ENCODE results near the gene CARS1. TPM values are rescaled to one million over a fixed set of nuclear protein-coding genes. Genes with fewer than 3 reads are reported as not detected.

The CARS1 gene
- polyA plus RNA-seq (ENCODE audit: insufficient read length): 21.3 TPM

DNA sequence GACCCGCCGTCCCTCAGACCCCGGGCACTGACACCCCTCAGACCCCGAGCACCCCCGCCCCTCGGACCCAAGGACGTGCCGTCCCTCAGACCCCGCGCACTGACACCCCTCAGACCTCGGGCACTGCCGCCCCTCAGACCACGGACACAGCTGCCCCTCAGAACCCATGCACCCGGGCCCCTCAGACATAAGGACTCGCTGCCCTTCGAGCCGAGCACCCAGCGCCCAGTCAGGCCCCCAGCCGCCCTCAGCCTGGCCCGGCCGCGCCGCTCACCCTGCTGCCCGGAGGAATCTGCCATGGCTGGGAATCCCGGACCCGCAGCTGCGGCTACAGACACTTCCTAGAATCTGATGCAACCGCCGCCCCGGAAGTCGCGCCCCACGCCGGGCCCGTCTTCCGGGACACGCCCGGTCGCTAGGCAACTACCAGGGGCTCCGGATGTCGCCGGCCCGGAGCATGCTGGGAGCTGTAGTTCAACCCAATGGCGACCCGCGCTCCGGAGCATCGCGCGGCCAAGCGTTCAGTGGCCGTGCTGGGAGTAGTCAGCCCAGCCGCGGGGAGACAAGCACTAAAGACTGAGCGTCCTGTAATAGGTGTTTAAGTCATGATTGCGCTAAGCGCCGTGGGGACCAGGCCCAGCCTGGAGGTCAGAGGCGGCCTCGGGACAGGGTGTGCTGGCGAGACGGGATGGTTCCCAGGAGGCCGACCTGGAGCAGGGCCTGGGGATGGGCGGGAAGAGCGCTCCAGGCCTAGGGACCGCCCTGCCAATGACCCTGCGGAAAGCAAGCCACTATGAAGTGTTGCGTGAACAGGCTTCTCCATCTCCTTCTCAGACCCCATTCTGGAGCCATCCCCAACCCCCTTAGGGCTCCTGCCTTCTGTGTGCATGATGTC is at the start of gene CARS1:
TSS of gene CARS1 (minus strand) at position 355 of the 895 bp plus-strand sequence. CDS start at position 299, 56 bp downstream.
- peak; percentile 96 for DNase-seq

DNA sequence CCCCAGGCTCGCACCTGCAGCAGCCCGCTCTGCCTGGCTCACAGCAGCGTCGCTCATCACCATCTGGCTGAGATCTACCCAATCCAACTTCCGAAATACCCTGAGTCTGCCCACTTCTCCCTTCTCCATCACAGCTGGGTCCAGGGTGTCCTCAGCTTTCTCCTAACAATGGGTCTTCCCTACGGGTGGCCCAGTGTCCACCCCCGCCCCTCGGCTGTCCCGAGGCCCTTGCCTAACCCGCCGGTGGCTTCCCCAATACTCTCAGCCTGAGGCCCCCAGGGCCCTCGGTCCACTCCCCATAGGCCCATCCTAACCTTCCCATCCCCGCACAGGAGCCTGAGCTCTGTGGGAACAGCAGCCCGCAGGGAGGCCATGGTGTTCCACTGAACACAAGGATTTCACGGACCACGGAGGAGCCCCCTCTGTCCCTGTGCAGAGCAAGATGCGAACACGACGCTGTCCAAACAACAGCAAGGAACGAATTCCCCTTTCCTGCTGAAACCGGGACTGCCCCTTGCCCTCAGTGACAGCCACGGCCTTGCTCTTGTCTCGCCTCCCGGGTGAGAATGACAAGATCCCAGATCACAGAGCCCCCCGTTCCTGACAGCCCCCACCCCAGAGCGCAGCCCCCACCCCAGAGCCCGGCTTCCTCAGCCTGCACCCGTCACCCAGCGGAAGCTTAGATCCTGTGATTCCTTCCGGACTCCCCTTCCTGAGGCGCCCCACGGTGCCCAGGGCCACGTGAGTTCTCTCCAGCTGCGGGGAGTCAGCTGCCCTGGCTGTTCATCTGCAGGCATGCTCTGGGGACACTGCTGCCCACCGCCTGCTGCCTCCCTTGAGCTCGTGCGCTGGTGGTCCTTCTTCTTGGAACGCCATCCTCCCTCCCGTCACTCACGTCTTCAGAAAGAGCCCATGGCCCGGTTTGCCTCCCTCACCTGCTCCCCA is 48.8 kb upstream of the CARS1 start:
- no peak for DNase-seq

DNA sequence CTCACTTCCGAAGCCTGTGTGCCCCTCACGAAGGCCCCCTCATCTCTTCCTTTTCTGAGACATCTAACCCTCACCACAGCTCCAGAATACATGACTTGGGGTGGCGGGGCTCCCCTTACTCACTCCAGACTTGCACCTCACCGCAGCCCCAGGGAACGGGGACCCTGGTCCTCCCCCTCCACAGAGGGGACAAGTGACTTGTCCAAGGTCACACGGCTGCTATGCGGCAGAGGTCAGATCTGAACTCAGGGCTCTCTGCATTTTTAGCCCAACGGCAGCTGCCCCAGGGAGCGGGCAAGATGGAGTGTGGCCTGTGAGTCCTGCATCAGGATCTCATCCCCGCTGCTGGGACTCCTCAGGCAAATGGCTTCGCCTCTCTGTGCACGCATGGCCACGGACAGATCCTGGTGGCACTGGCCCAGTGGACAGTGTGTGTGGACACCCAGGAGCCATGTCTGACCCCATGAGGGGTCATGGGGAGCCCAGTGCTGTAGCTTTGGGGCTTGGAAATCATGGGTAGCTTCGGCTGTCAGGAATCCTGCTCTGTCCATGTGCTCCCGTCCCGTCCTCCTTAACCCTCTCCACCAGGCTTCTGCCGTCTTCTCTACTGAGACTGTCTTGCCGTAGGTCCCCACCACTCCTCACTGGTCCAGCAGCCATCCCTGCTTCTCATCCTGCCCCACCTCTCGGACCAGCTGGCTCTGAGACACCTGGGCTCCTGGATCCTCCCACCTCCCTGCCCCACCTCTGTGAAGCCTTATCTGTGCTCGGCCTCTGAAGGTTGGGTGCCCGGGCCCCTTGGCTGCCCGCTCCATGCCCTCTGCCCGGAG is 48.0 kb upstream of the CARS1 start:
- no peak for DNase-seq

- DNase-seq: no peak
Observed at GRCh38 chr11:3104051-3104714, 47.0 kb upstream of the CARS1 start.

DNA sequence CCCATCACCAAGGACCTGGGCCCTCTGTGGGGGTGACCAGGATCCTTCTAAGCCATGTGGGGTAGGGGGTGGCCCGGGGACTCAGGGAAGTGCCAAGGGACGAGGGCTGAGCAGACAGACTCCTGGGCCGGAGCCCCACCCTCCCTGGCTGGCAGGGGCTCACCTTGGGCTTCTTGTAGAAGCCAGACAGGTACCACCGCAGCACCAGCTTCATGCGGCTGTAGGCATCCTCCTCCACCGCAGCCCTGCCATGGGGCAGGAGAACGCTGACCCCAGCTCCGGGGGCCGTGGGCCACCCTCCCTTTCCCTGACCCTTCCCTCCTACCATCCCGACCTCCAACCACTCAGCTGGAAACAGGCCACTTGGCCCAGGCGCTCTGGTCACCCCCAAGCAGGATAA is 45.9 kb upstream of the CARS1 start:
- no peak for DNase-seq

DNA sequence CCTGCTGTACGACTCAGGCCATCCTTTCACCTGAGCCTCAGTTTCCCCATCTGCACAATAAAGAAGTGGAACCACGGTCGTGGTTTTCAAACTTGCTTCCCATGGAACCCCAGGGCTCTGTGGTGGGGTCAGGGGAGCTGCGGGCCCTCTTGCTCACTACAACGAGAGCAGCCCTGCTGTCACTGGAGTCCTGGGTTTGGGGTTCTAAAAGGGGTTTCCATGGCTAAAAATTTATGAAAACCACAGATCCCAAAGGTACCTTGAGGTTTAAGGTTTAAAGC is 45.4 kb upstream of the CARS1 start:
- no peak for DNase-seq

GRCh38 chr11:3101921-3102640 is 44.9 kb upstream of the CARS1 start:
- no peak for DNase-seq

DNA sequence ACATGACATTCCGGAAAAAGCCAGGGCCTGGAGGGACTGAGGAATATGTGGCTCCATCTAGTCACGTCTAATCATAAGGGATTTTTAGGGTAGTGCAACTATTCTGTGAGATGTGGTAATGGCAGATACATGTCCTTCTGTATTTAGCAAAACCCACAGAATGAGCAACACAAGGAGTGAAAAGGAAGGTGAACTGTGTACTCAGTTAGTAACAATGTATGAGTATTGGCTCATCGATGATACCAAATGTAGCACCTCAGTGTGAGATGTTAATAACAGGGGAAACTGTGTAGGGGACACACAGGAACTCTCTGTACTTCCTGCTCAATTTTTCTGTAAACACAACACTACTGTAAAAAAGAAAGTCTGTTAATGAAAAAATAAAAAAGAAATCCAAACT is 42.0 kb upstream of the CARS1 start:
- DNase-seq: no peak

GRCh38 chr11:3096909-3097530 is 39.8 kb upstream of the CARS1 start:
- no peak for DNase-seq

DNA sequence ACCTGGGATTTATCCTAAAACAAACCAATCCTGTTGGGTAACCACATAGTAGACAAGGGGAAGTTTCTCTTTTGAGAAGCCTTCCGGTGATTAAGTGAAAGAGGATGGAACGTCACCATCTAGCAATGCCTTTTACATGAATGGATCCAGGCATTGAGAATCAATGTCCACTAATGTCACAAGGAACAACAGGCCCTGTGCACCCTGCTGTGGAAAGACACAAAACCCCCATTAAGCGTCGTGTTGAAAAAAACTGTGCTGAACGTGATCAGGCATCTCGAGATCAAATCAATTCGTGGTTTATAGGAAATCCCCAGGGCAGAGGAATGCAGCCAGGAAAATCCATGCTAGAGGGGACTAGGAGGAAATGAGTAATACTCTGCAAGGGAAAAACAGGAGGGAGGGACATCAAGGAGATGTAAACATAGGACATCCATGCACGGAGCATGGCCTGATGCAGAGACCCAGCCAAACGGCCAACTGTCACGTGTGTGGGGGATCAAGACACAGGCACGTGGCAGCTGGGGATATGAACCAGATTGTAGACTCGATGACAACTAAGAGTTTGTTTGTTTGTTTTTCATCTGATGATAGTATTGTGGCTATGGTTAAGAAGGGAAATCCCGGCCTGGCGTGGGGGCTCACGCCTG is 38.6 kb upstream of the CARS1 start:
- peak; percentile 75 for DNase-seq

GRCh38 chr11:3094223-3094824 is 37.1 kb upstream of the CARS1 start:
- no peak for DNase-seq

DNA sequence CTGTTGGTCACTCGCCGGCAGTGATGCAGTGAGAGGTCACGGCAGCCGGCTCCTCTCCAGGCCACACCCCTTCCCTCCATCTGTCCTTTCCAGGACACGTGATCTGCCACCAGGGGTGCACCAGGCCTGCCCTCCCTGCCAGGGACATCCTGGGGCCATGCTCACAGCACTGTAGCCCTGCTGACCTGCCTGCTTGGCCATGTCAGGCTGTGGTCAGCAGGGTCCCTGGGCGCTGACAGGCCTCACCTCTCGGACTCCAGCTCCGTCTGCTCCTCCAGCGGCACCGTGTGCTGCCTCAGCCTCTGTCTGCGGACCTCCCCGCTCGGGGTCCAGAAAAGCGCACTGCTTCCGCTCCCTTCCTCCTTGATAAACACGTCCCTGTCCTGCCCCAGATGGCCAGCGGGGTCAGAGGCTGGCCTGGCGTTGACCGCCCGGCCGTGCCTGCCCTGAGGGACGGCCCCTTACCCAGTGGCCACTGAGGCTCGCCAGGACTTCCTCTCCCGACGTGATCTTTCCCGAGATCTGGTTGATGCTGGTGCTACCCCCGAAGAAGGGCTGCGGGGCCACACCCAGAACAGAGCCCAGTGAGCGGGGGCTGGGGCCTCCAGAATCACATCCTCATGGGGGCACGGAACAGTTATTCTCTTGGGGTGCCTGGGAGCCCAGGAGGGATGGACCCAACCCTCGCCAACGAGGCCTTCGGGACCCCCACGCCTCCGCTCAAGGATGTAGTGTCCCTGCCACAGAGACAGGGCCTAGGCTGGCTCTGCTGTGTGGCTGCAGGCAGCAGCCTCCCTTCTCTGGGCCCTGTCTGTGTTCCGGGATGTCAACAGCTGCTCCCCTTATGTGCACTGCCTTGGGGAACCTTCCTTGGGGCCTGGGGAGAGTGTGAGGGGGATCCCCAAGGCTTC is 36.3 kb upstream of the CARS1 start:
- no peak for DNase-seq

GRCh38 chr11:3092603-3093141 is 35.4 kb upstream of the CARS1 start:
- no peak for DNase-seq

DNA sequence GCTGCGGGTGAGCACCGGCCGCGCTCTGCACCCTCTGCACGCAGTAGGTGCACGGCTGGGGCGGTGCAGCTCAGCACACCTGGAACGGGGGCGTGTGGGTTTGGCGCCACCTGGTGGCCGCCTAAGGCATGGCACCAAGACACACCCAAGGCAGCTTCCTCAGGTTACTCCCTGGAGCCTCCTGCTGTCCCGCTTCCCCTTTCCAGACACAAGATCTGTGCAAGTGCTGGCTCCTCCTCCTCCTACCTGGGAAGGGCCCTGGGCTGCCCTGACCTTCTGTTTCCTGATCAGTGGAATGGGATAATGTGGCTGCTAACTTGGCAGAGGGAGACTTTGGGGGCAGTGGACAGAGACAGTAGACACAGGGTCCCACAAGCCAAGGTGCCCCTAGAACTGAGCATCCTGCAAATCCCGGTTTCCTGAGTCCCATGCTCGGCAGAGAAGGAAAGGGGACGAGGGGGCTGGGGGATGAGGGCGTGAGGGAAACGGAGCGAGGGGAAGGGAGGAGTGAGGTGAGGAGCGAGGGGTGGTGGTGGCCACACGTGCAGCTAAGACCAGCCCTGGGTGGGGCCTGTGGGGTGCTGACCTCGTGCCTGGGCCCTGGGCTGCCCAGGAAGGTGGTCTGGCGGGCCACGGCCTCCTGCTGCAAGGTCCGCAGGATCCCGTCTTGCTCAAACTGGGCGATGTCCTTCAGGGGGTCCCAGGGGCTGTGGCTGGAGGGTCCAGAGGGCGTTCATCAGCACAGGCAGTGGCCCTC is 34.8 kb upstream of the CARS1 start:
- DNase-seq: peak; percentile 67

DNA sequence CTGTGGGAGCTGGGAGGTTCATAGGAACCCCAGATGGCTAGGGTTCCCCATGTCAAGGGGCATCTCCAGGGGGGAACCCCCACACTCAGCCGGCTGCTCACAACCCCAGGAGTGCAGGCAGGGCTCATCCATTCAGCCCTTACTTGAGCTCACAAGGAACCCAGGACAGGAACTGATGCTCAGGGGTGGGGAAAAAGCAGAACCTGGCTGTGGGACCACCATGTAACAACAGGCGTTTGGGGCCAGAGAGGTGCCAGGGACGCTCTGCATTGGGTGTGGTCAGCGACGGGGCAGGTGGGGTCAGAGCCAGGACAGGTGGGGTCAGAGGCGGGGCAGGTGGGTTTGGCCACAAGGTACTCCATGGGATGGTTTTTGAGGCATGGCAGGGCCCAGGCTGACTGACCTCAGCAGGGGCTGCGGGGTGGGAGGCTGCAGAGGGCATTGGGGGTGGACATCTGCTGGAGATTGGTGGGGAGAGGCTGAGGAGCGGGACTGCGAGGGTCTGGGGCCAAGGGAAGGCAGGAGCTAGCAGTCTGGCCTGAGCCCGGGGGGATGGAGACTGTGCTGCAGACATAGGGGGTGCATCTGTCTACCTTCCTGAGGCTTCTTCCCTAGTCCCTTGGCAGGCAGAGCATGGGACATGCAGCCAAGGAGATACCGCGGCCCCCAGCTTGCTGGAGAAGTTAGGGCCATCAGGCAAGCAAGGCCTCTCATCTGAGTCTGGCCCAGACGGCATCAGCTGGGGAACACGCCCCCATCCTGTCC is 34.0 kb upstream of the CARS1 start:
- no peak for DNase-seq

GRCh38 chr11:3090096-3090901 is 33.1 kb upstream of the CARS1 start:
- DNase-seq: no peak
